ENCODE measurements around the gene ZXDC. TPM values are rescaled to one million over a fixed set of nuclear protein-coding genes. Genes with fewer than 3 reads are reported as not detected.

ZXDC gene
- 6.8 to 9.0 TPM (median 8.4 TPM) in 5 replicates for total RNA-seq (2022; extraction: Qiagen RNA extraction)

GRCh38 chr3:126475413-126476114, at the start of gene ZXDC:
TSS of gene ZXDC (minus strand) at chr3:126475891. CDS start at chr3:126475865, 26 bp downstream.

GRCh38 chr3:126523745-126524428, 48.2 kb upstream of the ZXDC start, which contains the start of gene CHST13:
TSS of gene CHST13 (plus strand) at chr3:126524155. CDS start at chr3:126524333, 178 bp downstream.

GRCh38 chr3:126517291-126517951, 41.7 kb upstream of the ZXDC start, which contains the start of gene UROC1:
TSS of gene UROC1 (minus strand) at chr3:126517773. CDS start at chr3:126517719, 54 bp downstream.

GRCh38 chr3:126394179-126394976, 81.3 kb downstream of the ZXDC start, which contains the start of gene CFAP100:
TSS of gene CFAP100 (plus strand) at chr3:126394909. CDS start at chr3:126396001, 1,092 bp downstream.

Other genes starting within 250 kb of the ZXDC start
- 0.42 to 0.56 TPM (median 0.43 TPM) in 5 replicates for gene KLF15, start 118.5 kb downstream of the ZXDC start, total RNA-seq (2022; extraction: Qiagen RNA extraction)
- gene CFAP100, start 81.0 kb downstream of the ZXDC start, total RNA-seq (2022; extraction: Qiagen RNA extraction), result not detected in 5 replicates
- gene UROC1, start 41.9 kb upstream of the ZXDC start, total RNA-seq (2022; extraction: Qiagen RNA extraction), result not detected in 5 replicates
- gene CHST13, start 48.3 kb upstream of the ZXDC start, total RNA-seq (2022; extraction: Qiagen RNA extraction), result 0.40 to 1.3 TPM (median 0.85 TPM) in 5 replicates
- gene C3orf22, start 83.0 kb upstream of the ZXDC start, total RNA-seq (2022; extraction: Qiagen RNA extraction), result not detected in 5 replicates
- gene TXNRD3, start 179.2 kb upstream of the ZXDC start, total RNA-seq (2022; extraction: Qiagen RNA extraction), result 5.9 to 9.9 TPM (median 7.4 TPM) in 5 replicates
- 16.2 to 23.2 TPM (median 21.4 TPM) in 5 replicates for gene CHCHD6, start 228.3 kb upstream of the ZXDC start, total RNA-seq (2022; extraction: Qiagen RNA extraction)

Measured in A549 treated with Mapracorat at 1 μM for 4 hours (cell line).